Activated T-helper 17 cell treated with anti-CD3 and anti-CD28 coated beads, Interleukin-2, amount 50 U/mL, for 72 hours (primary cell): ENCODE results near the gene SPPL2B. TPM values are rescaled to one million over a fixed set of nuclear protein-coding genes. Genes with fewer than 3 reads are reported as not detected.
"Not testable (repeated sequence)": the region's sequence is repeated elsewhere in the genome, so short reads cannot be mapped to it uniquely, and the experiment has no call there.

ENCODE experiments used
- ATAC-seq: fragments of 150-1000 bp; cut with Tn5 transposase; replicated peaks from 2 replicates; pipeline ENCODE4 v1.10.0; 2021; ENCODE audit warnings: mild to moderate bottlenecking, moderate library complexity
- H3K27ac Mint-ChIP-seq: one replicate; pipeline ENCODE4 v1.8.0; 2022; ENCODE audit warnings: mixed read lengths
- H3K27me3 Mint-ChIP-seq: one replicate; pipeline ENCODE4 v1.8.0; 2022; ENCODE audit warnings: mixed read lengths
- H3K36me3 Mint-ChIP-seq: one replicate; pipeline ENCODE4 v1.8.0; 2022; ENCODE audit warnings: low read depth, mild to moderate bottlenecking, mixed read lengths
- H3K4me1 Mint-ChIP-seq: one replicate; pipeline ENCODE4 v1.8.0; 2022; ENCODE audit warnings: mixed read lengths
- H3K4me3 Mint-ChIP-seq: one replicate; pipeline ENCODE4 v1.8.0; 2022; ENCODE audit warnings: mild to moderate bottlenecking, mixed read lengths
- H3K9me3 Mint-ChIP-seq: one replicate; pipeline ENCODE4 v1.8.0; 2022; ENCODE audit warnings: mixed read lengths
- total RNA-seq, 2 donors: library from RNA; stranded (reverse); gene quantifications; one replicate each; pipeline ENCODE4 v1.2.3, GENCODE V29; 2022

The SPPL2B gene
- total RNA-seq, 2 donors from 2014 or later = 23.7 to 46.5 TPM

GRCh38 chr19:2397173-2397572, 68.7 kb downstream of the SPPL2B start:
- ATAC-seq, H3K4me3 Mint-ChIP-seq, H3K9me3 Mint-ChIP-seq, H3K36me3 Mint-ChIP-seq, H3K4me1 Mint-ChIP-seq, H3K27ac Mint-ChIP-seq, H3K27me3 Mint-ChIP-seq: not testable (repeated sequence)

GRCh38 chr19:2398735-2399305, 70.3 kb downstream of the SPPL2B start:
- no peaks in the 10 kb centered on the region for H3K27me3 Mint-ChIP-seq
- H3K27ac Mint-ChIP-seq = no peak overlapping the region
- no peaks in the 10 kb centered on the region for H3K9me3 Mint-ChIP-seq
- no peak overlapping the region for H3K4me3 Mint-ChIP-seq
- no peaks in the 10 kb centered on the region for H3K36me3 Mint-ChIP-seq
- H3K4me1 Mint-ChIP-seq = no peaks in the 10 kb centered on the region
- ATAC-seq = no peak

- Mint-ChIP-seq H3K27me3 (no peaks in the 10 kb centered on the region), H3K36me3 (no peaks in the 10 kb centered on the region), H3K9me3 (no peaks in the 10 kb centered on the region), H3K4me1 (no peaks in the 10 kb centered on the region), H3K4me3 (no peak overlapping the region), H3K27ac (no peak overlapping the region)
- ATAC-seq = no peak
These were observed 71.1 kb downstream of the SPPL2B start for GRCh38 chr19:2399582-2399981.

Other genes with a start within 250 kb of the SPPL2B start
- 100 to 1,000 TPM; 271 to 387 TPM for gene MOB3A, start 232.4 kb upstream of the SPPL2B start, total RNA-seq
- 100 to 1,000 TPM in 1 of 2 donors, 10 to 100 TPM in 1; 13.9 to 143 TPM for gene IZUMO4, start 231.8 kb upstream of the SPPL2B start, total RNA-seq
- 100 to 1,000 TPM in 1 of 2 donors, 10 to 100 TPM in 1; 83.6 to 108 TPM for gene AP3D1, start 177.1 kb upstream of the SPPL2B start, total RNA-seq
- 100 to 1,000 TPM in 1 of 2 donors, 10 to 100 TPM in 1; 76.6 to 114 TPM for gene DOT1L, start 164.8 kb upstream of the SPPL2B start, total RNA-seq
- gene PLEKHJ1, start 92.4 kb upstream of the SPPL2B start, total RNA-seq = 10 to 100 TPM; 45.8 to 74.8 TPM
- 100 to 1,000 TPM in 1 of 2 donors, 10 to 100 TPM in 1; 99.5 to 119 TPM for gene SF3A2, start 91.9 kb upstream of the SPPL2B start, total RNA-seq
- gene AMH, start 79.4 kb upstream of the SPPL2B start, total RNA-seq = 1 to 10 TPM; 2.0 to 6.1 TPM
- 1 to 10 TPM in 1 of 2 donors, under 1 TPM in 1; 0.61 to 1.0 TPM for gene JSRP1, start 72.3 kb upstream of the SPPL2B start, total RNA-seq
- gene PEAK3, start 46.5 kb upstream of the SPPL2B start, total RNA-seq = under 1 TPM; 0.09 to 0.32 TPM
- under 1 TPM in 1 of 2 donors, not detected in 1; 0.17 TPM for gene LINGO3, start 20.5 kb upstream of the SPPL2B start, total RNA-seq
- gene LSM7, start 98 bp upstream of the SPPL2B start, total RNA-seq = 100 to 1,000 TPM in 1 of 2 donors, 10 to 100 TPM in 1; 96.2 to 140 TPM
- not detected for gene TMPRSS9, start 31.6 kb downstream of the SPPL2B start, total RNA-seq
- 100 to 1,000 TPM in 1 of 2 donors, 10 to 100 TPM in 1; 51.0 to 140 TPM for gene TIMM13, start 98.9 kb downstream of the SPPL2B start, total RNA-seq
- 10 to 100 TPM; 63.3 to 98.7 TPM for gene LMNB2, start 128.3 kb downstream of the SPPL2B start, total RNA-seq
- gene GADD45B, start 147.4 kb downstream of the SPPL2B start, total RNA-seq = 10 to 100 TPM; 40.6 to 80.0 TPM